IMR-90 (cell line): Measurements from ENCODE around the gene POLR3E. TPM values are rescaled to one million over a fixed set of nuclear protein-coding genes. Genes with fewer than 3 reads are reported as not detected.

Source experiments
- ATAC-seq: fragments of 200-7000 bp; cut with Tn5 transposase; 2 replicates; pipeline ENCODE4 v1.9.1; 2020; ENCODE audit warnings: low read depth, mild to moderate bottlenecking, moderate library complexity
- BruUV-seq: library from RNA; stranded (reverse); fragments of 400-500 nt; replicated peaks from 2 replicates; lab custom pipeline; 2021; lab: Mats Ljungman, UMichigan
- CTCF ChIA-PET: fragments of 300-600 bp; formaldehyde crosslinking; extraction: SDS; loops from one replicate; lab custom pipeline; 2021; ENCODE audit warnings: antibody characterized with exemption; lab: Yijun Ruan, JAX
- POLR2A ChIA-PET: fragments of 300-600 bp; sonication (Branson Sonifier 250); formaldehyde crosslinking; loops from one replicate; lab custom pipeline; 2022; ENCODE audit warnings: antibody characterized with exemption; ENCODE audit not compliant: unreplicated experiment; lab: Charles Lee
- DNase-seq: peaks from one replicate; pipeline ENCODE4 v3.0.0; 2013
- H2AFZ ChIP-seq: replicated peaks from 2 replicates; pipeline ENCODE3; 2013; ENCODE audit warnings: low read length, mild to moderate bottlenecking; ENCODE audit not compliant: poor library complexity
- H2AK5ac ChIP-seq: 2 replicates; pipeline ENCODE4 v1.6.1; 2013; ENCODE audit warnings: low read depth, low read length, inconsistent platforms
- H2AK9ac ChIP-seq: replicated peaks from 2 replicates; pipeline ENCODE3; 2013; ENCODE audit warnings: mild to moderate bottlenecking, low read depth, low read length, moderate library complexity; ENCODE audit not compliant: poor library complexity
- H2BK120ac ChIP-seq: 2 replicates; pipeline ENCODE4 v1.6.1; 2013; ENCODE audit warnings: low read depth, low read length, inconsistent platforms
- H2BK15ac ChIP-seq: 3 replicates; pipeline ENCODE4 v1.6.1; 2013; ENCODE audit warnings: low read depth, low read length, inconsistent platforms
- H2BK20ac ChIP-seq: 2 replicates; pipeline ENCODE4 v1.6.1; 2013; ENCODE audit warnings: low read depth, mild to moderate bottlenecking, inconsistent platforms, low read length, moderate library complexity
- H2BK5ac ChIP-seq: 2 replicates; pipeline ENCODE4 v1.6.1; 2013; ENCODE audit warnings: mild to moderate bottlenecking, low read depth, low read length, inconsistent platforms; ENCODE audit not compliant: poor library complexity, severe bottlenecking
- H3K14ac ChIP-seq: replicated peaks from 2 replicates; pipeline ENCODE4 v1.6.1; 2013; ENCODE audit warnings: low read depth, low read length, inconsistent platforms
- H3K18ac ChIP-seq: 2 replicates; pipeline ENCODE4 v1.6.1; 2013; ENCODE audit warnings: low read depth, low read length, control low read depth
- H3K23ac ChIP-seq: 2 replicates; pipeline ENCODE4 v1.6.1; 2013; ENCODE audit warnings: low read depth, low read length, inconsistent platforms
- H3K27ac ChIP-seq: 2 replicates; pipeline ENCODE4 v1.5.1; 2013; ENCODE audit warnings: mild to moderate bottlenecking, control low read depth, low read length; ENCODE audit not compliant: insufficient read depth
- H3K27me3 ChIP-seq: 2 replicates; pipeline ENCODE4 v1.6.1; 2013; ENCODE audit warnings: low read length; ENCODE audit not compliant: control insufficient read depth, insufficient read depth
- H3K36me3 ChIP-seq: 2 replicates; pipeline ENCODE4 v1.6.1; 2013; ENCODE audit warnings: low read length, mixed read lengths; ENCODE audit not compliant: control insufficient read depth, insufficient read depth
- H3K4ac ChIP-seq: 2 replicates; pipeline ENCODE4 v1.6.1; 2013; ENCODE audit warnings: low read depth, low read length, inconsistent platforms
- H3K4me1 ChIP-seq: 2 replicates; pipeline ENCODE4 v1.6.1; 2013; ENCODE audit warnings: low read length, mixed read lengths; ENCODE audit not compliant: control insufficient read depth, insufficient read depth
- H3K4me2 ChIP-seq: 2 replicates; pipeline ENCODE4 v1.6.1; 2013; ENCODE audit warnings: low read depth, mild to moderate bottlenecking, control low read depth, low read length, moderate library complexity
- H3K4me3 ChIP-seq: 2 replicates; pipeline ENCODE4 v1.5.1; 2013; ENCODE audit warnings: low read depth, mild to moderate bottlenecking, control low read depth, low read length, moderate library complexity; ENCODE audit not compliant: insufficient read depth
- H3K56ac ChIP-seq: 2 replicates; pipeline ENCODE4 v1.6.1; 2013; ENCODE audit warnings: low read length, inconsistent platforms; ENCODE audit not compliant: insufficient read depth; ENCODE audit errors: extremely low read depth
- H3K79me1 ChIP-seq, 2 experiments: 2 replicates each; pipeline ENCODE4 v1.6.1; 2013; ENCODE audit warnings: low read length in 2 of 2, inconsistent platforms in 1 of 2, low read depth in 1 of 2
- H3K9ac ChIP-seq: 2 replicates; pipeline ENCODE4 v1.6.1; 2013; ENCODE audit warnings: low read depth, low read length, control low read depth
- H3K9me1 ChIP-seq: 2 replicates; pipeline ENCODE4 v1.6.1; 2013; ENCODE audit warnings: low read length, inconsistent platforms; ENCODE audit not compliant: insufficient read depth
- H3K9me3 ChIP-seq: 2 replicates; pipeline ENCODE4 v1.6.1; 2013; ENCODE audit warnings: low read length; ENCODE audit not compliant: control insufficient read depth, insufficient read depth
- H4K20me1 ChIP-seq: 2 replicates; pipeline ENCODE4 v1.6.1; 2013; ENCODE audit warnings: low read length, inconsistent platforms; ENCODE audit not compliant: insufficient read depth
- H4K5ac ChIP-seq: 2 replicates; pipeline ENCODE4 v1.6.1; 2013; ENCODE audit warnings: mild to moderate bottlenecking, low read depth, low read length, control low read depth
- H4K8ac ChIP-seq, 2 experiments: 2 replicates each; pipeline ENCODE4 v1.6.1; 2013; ENCODE audit warnings: low read depth in 2 of 2, low read length in 2 of 2, control low read depth in 1 of 2, inconsistent platforms in 1 of 2
- H4K91ac ChIP-seq: 2 replicates; pipeline ENCODE4 v1.6.1; 2013; ENCODE audit warnings: low read depth, low read length, inconsistent platforms; ENCODE audit not compliant: insufficient read depth
- CEBPB ChIP-seq: IDR thresholded peaks from 2 replicates; pipeline ENCODE4 v1.6.1; 2012; ENCODE audit warnings: low read depth, low read length, improper control_type of control experiment
- WGBS, 2 experiments: methylation state at CpG; one replicate each; pipeline versions ENCODE4 v1.1.5 to v1.1.7; 2013; ENCODE audit warnings: missing lambda C conversion rate in 2 of 2; ENCODE audit not compliant: insufficient read length in 1 of 2; ENCODE audit errors: extremely low coverage in 2 of 2; 5-methylcytosine and 5-hydroxymethylcytosine counted together
- dilution Hi-C: fragments of 300-500 bp; cut with HindIII; formaldehyde crosslinking; loops from one replicate; pipeline ENCODE4 v1.14.3; 2018; ENCODE audit warnings: low sequenced_read_pairs; ENCODE audit not compliant: unreplicated experiment
- in situ Hi-C: fragments of 300-500 bp; cut with MboI; formaldehyde crosslinking; loops from 3 replicates; pipeline ENCODE4 v1.14.3; 2019; ENCODE audit warnings: low sequenced_read_pairs, inconsistent platforms, mixed read lengths
- intact Hi-C: fragments of 100-400 bp; cut with micrococcal nuclease; formaldehyde crosslinking; loops from 2 replicates; pipeline ENCODE4 v1.10.0; 2022
- polyA plus RNA-seq, 3 experiments: library from polyadenylated mRNA; depleted of rRNA; stranded (reverse); fragments of >200 nt; gene quantifications; 2 replicates each; pipeline ENCODE4 v1.2.3, GENCODE V29; 2012; ENCODE audit warnings: low replicate concordance in 1 of 3
- total RNA-seq: library from RNA; depleted of rRNA; stranded (reverse); fragments of >200 nt; gene quantifications from 2 replicates; pipeline ENCODE4 v1.2.3, GENCODE V29; 2012

Gene POLR3E
- total and polyA plus RNA-seq, 2 of the 4 experiments (the other 2 are of a cell fraction) = 19.9 to 46.0 TPM

- intact Hi-C loops (loop anchor here (5.0 kb wide), 1 partner anchor 766 kb away; no protein-coding TSS in a partner anchor), dilution Hi-C loops (no loop called here), in situ Hi-C loops (no loop called here)
- Histone ChIP-seq H2AK5ac (no peak overlapping the region), H3K79me1 (peaks cover 0 to 30% of the 10 kb centered on the region in 2 experiments; a peak in 3 of 4 replicates), H3K4me2 (no peak overlapping the region), H3K23ac (no peak overlapping the region), H3K9ac (no peak overlapping the region), H2BK120ac (no peak overlapping the region), H3K36me3 (peaks cover 55% of the 10 kb centered on the region), H2AFZ (no peak overlapping the region), H4K20me1 (peaks cover 19% of the 10 kb centered on the region), H2BK5ac (no peak overlapping the region), H3K4ac (no peak overlapping the region), H2BK15ac (no peak overlapping the region), H4K91ac (no peak overlapping the region), H3K14ac (no peak overlapping the region), H3K9me3 (no peaks in the 10 kb centered on the region), H4K8ac (no peak overlapping the region), H3K4me3 (no peak overlapping the region), H3K4me1 (no peaks in the 10 kb centered on the region), H2AK9ac (no peak overlapping the region), H2BK20ac (no peak overlapping the region), H3K9me1 (no peaks in the 10 kb centered on the region), H3K18ac (no peak overlapping the region), H3K27me3 (no peaks in the 10 kb centered on the region), H3K27ac (no peak overlapping the region), H4K5ac (no peak overlapping the region), H3K56ac (no peak overlapping the region)
- DNase-seq = no peak
- POLR2A ChIA-PET = no interaction called here
- no peak for ATAC-seq
- no peak for TF ChIP-seq CEBPB
- WGBS, 2 experiments = 91% methylated on average over 3 of the region's 12 CpGs; no CpG with 5 or more reads in 1 of the 2 experiments
- no TSS peak for BruUV-seq
- CTCF ChIA-PET = no interaction called here
Measured at GRCh38 chr16:22323173-22323958, 26.2 kb downstream of the POLR3E start.
